GM23338 (cell line): ENCODE data around the gene CCDC32. TPM values are rescaled to one million over a fixed set of nuclear protein-coding genes. Genes with fewer than 3 reads are reported as not detected.

Source experiments
- ATAC-seq: fragments of 200-7000 bp; cut with Tn5 transposase; 3 replicates; pipeline ENCODE4 v1.9.1; 2020
- DNase-seq: peaks from one replicate; pipeline ENCODE4 v3.0.0-alpha.2; 2015; ENCODE audit warnings: low spot score
- H2AFZ ChIP-seq: fragments of 200-600 bp; sonication (generic); 2 replicates; pipeline ENCODE4 v1.8.0; 2016; ENCODE audit warnings: antibody characterized with exemption, mild to moderate bottlenecking, moderate library complexity
- H3F3A ChIP-seq: fragments of 200-600 bp; sonication (generic); replicated peaks from 2 replicates; pipeline ENCODE4 v1.8.0; 2017; ENCODE audit warnings: antibody characterized with exemption, mixed run types, low read depth
- H3K27ac ChIP-seq: fragments of 200-600 bp; sonication (generic); 2 replicates; pipeline ENCODE4 v1.6.1; 2016; ENCODE audit warnings: low read depth
- H3K27me3 ChIP-seq: fragments of 200-600 bp; sonication (generic); 2 replicates; pipeline ENCODE4 v1.8.0; 2016; ENCODE audit warnings: mild to moderate bottlenecking, mixed run types, moderate library complexity; ENCODE audit not compliant: insufficient read depth
- H3K36me3 ChIP-seq: fragments of 200-600 bp; sonication (generic); 2 replicates; pipeline ENCODE4 v1.8.0; 2016; ENCODE audit warnings: mild to moderate bottlenecking; ENCODE audit not compliant: insufficient read depth
- H3K4me1 ChIP-seq: fragments of 200-600 bp; sonication (generic); 2 replicates; pipeline ENCODE4 v1.8.0; 2016; ENCODE audit warnings: mild to moderate bottlenecking, moderate library complexity; ENCODE audit not compliant: insufficient read depth
- H3K4me2 ChIP-seq: fragments of 200-600 bp; sonication (generic); 2 replicates; pipeline ENCODE4 v1.7.1; 2017; ENCODE audit warnings: mixed run types
- H3K4me3 ChIP-seq: fragments of 200-600 bp; sonication (generic); 2 replicates; pipeline ENCODE4 v1.6.1; 2016; ENCODE audit warnings: mixed run types
- H3K79me2 ChIP-seq: fragments of 200-600 bp; sonication (generic); replicated peaks from 2 replicates; pipeline ENCODE4 v1.8.0; 2017; ENCODE audit warnings: mild to moderate bottlenecking; ENCODE audit not compliant: insufficient read depth
- H3K9me2 ChIP-seq: fragments of 200-600 bp; sonication (generic); 2 replicates; pipeline ENCODE4 v1.8.0; 2017; ENCODE audit not compliant: insufficient read depth
- H4K20me1 ChIP-seq: fragments of 200-600 bp; sonication (generic); replicated peaks from 2 replicates; pipeline ENCODE4 v1.8.0; 2017; ENCODE audit warnings: mild to moderate bottlenecking; ENCODE audit not compliant: insufficient read depth
- H3K27ac Mint-ChIP-seq: 2 replicates; pipeline ENCODE4 v1.8.0; 2020; ENCODE audit warnings: inconsistent platforms, mild to moderate bottlenecking, moderate library complexity, mixed read lengths
- H3K27me3 Mint-ChIP-seq: 3 replicates; pipeline ENCODE4 v1.8.0; 2022; ENCODE audit warnings: low read depth, mild to moderate bottlenecking, moderate library complexity, mixed read lengths, inconsistent platforms; ENCODE audit not compliant: insufficient read depth, poor library complexity
- H3K36me3 Mint-ChIP-seq: 3 replicates; pipeline ENCODE4 v1.8.0; 2021; ENCODE audit warnings: low read depth, mild to moderate bottlenecking, inconsistent platforms, moderate library complexity, mixed read lengths
- H3K4me1 Mint-ChIP-seq: 3 replicates; pipeline ENCODE4 v1.8.0; 2020; ENCODE audit warnings: mild to moderate bottlenecking, inconsistent platforms, mixed read lengths
- H3K4me3 Mint-ChIP-seq: 3 replicates; pipeline ENCODE4 v1.8.0; 2021; ENCODE audit warnings: moderate library complexity, mild to moderate bottlenecking, inconsistent platforms, mixed read lengths
- H3K9me3 Mint-ChIP-seq: 3 replicates; pipeline ENCODE4 v1.8.0; 2020; ENCODE audit warnings: moderate library complexity, mild to moderate bottlenecking, inconsistent platforms, mixed read lengths
- CREB1 ChIP-seq: fragments of 250-450 bp; sonication (Bioruptor Pico); IDR thresholded peaks from 2 replicates; pipeline ENCODE4 v1.5.0; 2020; ENCODE audit warnings: low read depth, mild to moderate bottlenecking, moderate library complexity
- ETS1 ChIP-seq: IDR thresholded peaks from 2 replicates; pipeline ENCODE4 v1.6.1; 2016; ENCODE audit warnings: antibody characterized with exemption
- JUNB ChIP-seq: IDR thresholded peaks from one replicate; pipeline ENCODE4 v1.6.1; 2016; ENCODE audit warnings: antibody characterized with exemption; ENCODE audit not compliant: unreplicated experiment
- NANOG ChIP-seq: IDR thresholded peaks from 2 replicates; pipeline ENCODE4 v1.6.1; 2016; ENCODE audit warnings: antibody characterized with exemption, borderline replicate concordance
- POLR2AphosphoS5 ChIP-seq: IDR thresholded peaks from 2 replicates; pipeline ENCODE4 v1.6.1; 2016; ENCODE audit warnings: antibody characterized with exemption, low read depth
- REST ChIP-seq: IDR thresholded peaks from one replicate; pipeline ENCODE4 v1.6.1; 2018; ENCODE audit warnings: antibody characterized with exemption; ENCODE audit not compliant: unreplicated experiment
- STAT1 ChIP-seq: IDR thresholded peaks from one replicate; pipeline ENCODE4 v1.6.1; 2016; ENCODE audit warnings: antibody characterized with exemption; ENCODE audit not compliant: unreplicated experiment
- ZNF114 ChIP-seq: fragments of 250-450 bp; sonication (Bioruptor Pico); IDR thresholded peaks from 2 replicates; pipeline ENCODE4 v1.5.0; 2020; ENCODE audit warnings: mild to moderate bottlenecking, moderate library complexity
- ZNF331 ChIP-seq: fragments of 250-450 bp; sonication (Bioruptor Pico); IDR thresholded peaks from 2 replicates; pipeline ENCODE4 v1.5.0; 2020; ENCODE audit warnings: low read depth, mild to moderate bottlenecking, moderate library complexity
- polyA plus RNA-seq: library from polyadenylated mRNA; unstranded; fragments of >200 nt; fragmentation: Nextera tagmentation; extraction: Ambion mirVana; gene quantifications from 2 replicates; pipeline ENCODE4 v1.2.1, GENCODE V29; 2016
- total RNA-seq: library from RNA; depleted of rRNA; stranded (reverse); fragments of >200 nt; shearing (Covaris generic); gene quantifications from 2 replicates; pipeline ENCODE4 v1.2.3, GENCODE V29; 2014
- TF ChIP-seq, protein P1 (sequence below), 2 experiments: fragments of 200-600 bp in 1 of 2; sonication (generic) in 1 of 2; conservative IDR thresholded peaks; 2 replicates each; pipeline versions ENCODE4 v1.5.1 to v1.6.1; 2016 to 2017; ENCODE audit warnings: antibody characterized with exemption in 2 of 2, low read depth in 2 of 2, mild to moderate bottlenecking in 2 of 2, moderate library complexity in 1 of 2

Gene CCDC32
- total and polyA plus RNA-seq, 2 experiments from 2014 or later = 13.8 to 15.4 TPM

DNA sequence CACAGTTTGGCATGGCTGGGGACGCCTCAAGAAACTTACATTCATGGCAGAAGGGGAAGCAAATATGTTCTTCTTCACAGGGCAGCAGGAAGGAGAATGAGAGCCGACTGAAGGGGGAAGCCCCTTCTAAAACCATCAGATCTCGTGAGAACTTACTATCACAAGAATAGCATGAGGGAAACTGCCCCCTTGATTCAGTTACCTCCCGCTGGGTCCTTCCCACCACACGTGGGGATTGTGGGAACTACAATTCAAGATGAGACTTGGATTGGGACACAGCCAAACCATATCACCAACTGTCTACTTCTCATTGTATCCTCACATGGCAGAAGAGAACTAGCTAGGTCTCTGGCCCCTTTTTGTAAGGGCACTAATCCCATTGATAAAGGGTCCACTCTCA is 30.5 kb downstream of the CCDC32 start:
- H3K4me1 Mint-ChIP-seq = no peaks in the 10 kb centered on the region; the same call in 2 of the 3 replicates

GRCh38 chr15:40533763-40534364 is 31.0 kb downstream of the CCDC32 start:
- H4K20me1 ChIP-seq = no peaks in the 10 kb centered on the region
- H3K4me2 ChIP-seq = no peak overlapping the region
- ATAC-seq (no peak), DNase-seq (no peak)
- no peaks in the 10 kb centered on the region for H3K9me2 ChIP-seq
- H3K4me1 ChIP-seq = no peaks in the 10 kb centered on the region
- Mint-ChIP-seq H3K27me3 (no peaks in the 10 kb centered on the region), H3K9me3 (no peaks in the 10 kb centered on the region), H3K27ac (no peak overlapping the region), H3K36me3 (no peaks in the 10 kb centered on the region), H3K4me3 (no peak overlapping the region), H3K4me1 (no peaks in the 10 kb centered on the region)
- H3K79me2 ChIP-seq = no peaks in the 10 kb centered on the region
- no peak overlapping the region for H3K27ac ChIP-seq
- H3F3A ChIP-seq = no peaks in the 10 kb centered on the region
- H3K4me3 ChIP-seq = no peak overlapping the region
- no peaks in the 10 kb centered on the region for H3K36me3 ChIP-seq
- no peaks in the 10 kb centered on the region for H3K27me3 ChIP-seq
- no peak overlapping the region for H2AFZ ChIP-seq
- no peak for TF ChIP-seq POLR2AphosphoS5
- no peak for TF ChIP-seq NANOG
- no peak for TF ChIP-seq CREB1
- TF ChIP-seq ETS1 = no peak
- TF ChIP-seq ZNF114 = no peak
- TF ChIP-seq, protein P1, sequence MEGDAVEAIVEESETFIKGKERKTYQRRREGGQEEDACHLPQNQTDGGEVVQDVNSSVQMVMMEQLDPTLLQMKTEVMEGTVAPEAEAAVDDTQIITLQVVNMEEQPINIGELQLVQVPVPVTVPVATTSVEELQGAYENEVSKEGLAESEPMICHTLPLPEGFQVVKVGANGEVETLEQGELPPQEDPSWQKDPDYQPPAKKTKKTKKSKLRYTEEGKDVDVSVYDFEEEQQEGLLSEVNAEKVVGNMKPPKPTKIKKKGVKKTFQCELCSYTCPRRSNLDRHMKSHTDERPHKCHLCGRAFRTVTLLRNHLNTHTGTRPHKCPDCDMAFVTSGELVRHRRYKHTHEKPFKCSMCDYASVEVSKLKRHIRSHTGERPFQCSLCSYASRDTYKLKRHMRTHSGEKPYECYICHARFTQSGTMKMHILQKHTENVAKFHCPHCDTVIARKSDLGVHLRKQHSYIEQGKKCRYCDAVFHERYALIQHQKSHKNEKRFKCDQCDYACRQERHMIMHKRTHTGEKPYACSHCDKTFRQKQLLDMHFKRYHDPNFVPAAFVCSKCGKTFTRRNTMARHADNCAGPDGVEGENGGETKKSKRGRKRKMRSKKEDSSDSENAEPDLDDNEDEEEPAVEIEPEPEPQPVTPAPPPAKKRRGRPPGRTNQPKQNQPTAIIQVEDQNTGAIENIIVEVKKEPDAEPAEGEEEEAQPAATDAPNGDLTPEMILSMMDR (conservative IDR thresholded peaks at IDR 0.05; ENCODE audit: low read depth in 2 of 2) = no peak
- TF ChIP-seq JUNB = no peak
- no peak for TF ChIP-seq ZNF331 (CRISPR knock-in tag)
- TF ChIP-seq REST = no peak
- TF ChIP-seq STAT1 = no peak

More for the DNA sequence above, 30.5 kb downstream of the CCDC32 start:
- H3F3A ChIP-seq = no peaks in the 10 kb centered on the region
- DNase-seq (no peak), ATAC-seq (no peak)
- Mint-ChIP-seq H3K9me3 (no peaks in the 10 kb centered on the region), H3K36me3 (no peaks in the 10 kb centered on the region), H3K4me3 (no peak overlapping the region), H3K27ac (no peak overlapping the region), H3K27me3 (no peaks in the 10 kb centered on the region)
- no peaks in the 10 kb centered on the region for H4K20me1 ChIP-seq
- no peaks in the 10 kb centered on the region for H3K9me2 ChIP-seq
- no peaks in the 10 kb centered on the region for H3K36me3 ChIP-seq
- H3K4me2 ChIP-seq = no peak overlapping the region
- TF ChIP-seq, protein P1 (conservative IDR thresholded peaks at IDR 0.05; ENCODE audit: low read depth in 2 of 2) = no peak
- no peaks in the 10 kb centered on the region for H3K79me2 ChIP-seq
- H3K27me3 ChIP-seq = no peaks in the 10 kb centered on the region
- H3K4me1 ChIP-seq = no peaks in the 10 kb centered on the region
- no peak overlapping the region for H3K4me3 ChIP-seq
- H2AFZ ChIP-seq = no peak overlapping the region
- no peak overlapping the region for H3K27ac ChIP-seq
